ENCODE data around the gene RASAL2.
A peak's percentile ranks its signal among the peaks of the same experiment; 100 is the strongest.
"Not testable (repeated sequence)": the region's sequence is repeated elsewhere in the genome, so short reads cannot be mapped to it uniquely, and the experiment has no call there.

Gene RASAL2

DNA sequence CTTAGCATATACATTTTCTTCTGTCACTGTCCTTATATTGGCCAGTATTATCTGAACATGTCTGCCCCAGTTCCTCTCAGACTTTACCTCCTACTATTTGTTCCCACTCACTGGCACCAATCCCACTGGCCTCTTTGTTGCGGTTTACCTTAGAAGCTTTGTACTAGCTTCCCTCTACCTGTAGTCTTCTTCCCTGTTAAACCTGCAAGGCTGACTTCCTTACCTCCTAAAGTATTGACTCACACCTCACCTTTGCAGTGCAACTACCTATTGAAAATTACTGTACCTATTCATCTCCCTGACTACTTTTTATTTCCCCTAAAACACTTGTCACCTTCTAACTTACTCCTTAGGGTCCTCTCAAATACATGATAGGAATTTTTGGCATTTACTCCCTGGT lies 291.8 kb downstream of the RASAL2 start:
- in situ Hi-C loops (cut with HindIII; ENCODE audit: low pct_ligation_motif_present, low pct_unique_long_range_greater_than_20kb, low sequenced_read_pairs) = no loop called here
- DNase-seq = no peak

DNA sequence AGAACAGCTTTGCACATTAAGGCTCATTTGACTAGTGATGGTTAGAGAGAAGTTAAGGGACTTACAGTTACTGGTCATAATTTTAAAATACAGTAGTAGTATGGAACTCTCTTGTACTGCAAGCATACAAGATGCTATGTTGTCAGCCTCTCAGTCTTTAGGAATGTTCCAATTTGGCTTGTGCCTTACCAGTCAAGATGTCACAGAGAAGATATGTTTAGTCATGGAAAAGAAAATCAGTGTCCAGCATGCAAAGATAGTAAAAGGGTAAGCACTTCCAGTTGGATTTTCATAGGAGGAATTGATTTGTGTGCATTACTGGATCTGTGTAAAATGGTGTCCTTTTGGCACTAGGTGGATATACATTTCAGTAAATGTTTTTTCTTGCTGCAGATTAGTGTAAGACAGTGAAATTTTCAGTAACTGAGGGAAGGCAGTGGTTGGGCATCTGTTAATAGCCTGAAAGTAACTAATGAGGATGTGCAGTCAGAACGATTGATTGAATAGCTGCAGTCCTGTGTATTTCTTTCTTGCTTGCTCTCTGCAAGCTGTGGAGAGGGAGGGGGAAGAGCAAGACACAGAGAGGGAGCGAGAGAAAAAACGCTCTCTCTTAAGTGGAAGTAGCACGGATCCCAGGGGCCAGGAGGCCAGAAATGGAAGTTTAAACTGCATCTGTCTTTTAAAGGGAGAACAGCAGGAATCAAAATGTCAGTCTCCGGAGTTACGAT lies 294.7 kb downstream of the RASAL2 start:
- in situ Hi-C loops (cut with HindIII; ENCODE audit: low pct_ligation_motif_present, low pct_unique_long_range_greater_than_20kb, low sequenced_read_pairs) = no loop called here
- no peak for DNase-seq

- DNase-seq = no peak
- in situ Hi-C loops (cut with HindIII; ENCODE audit: low pct_ligation_motif_present, low pct_unique_long_range_greater_than_20kb, low sequenced_read_pairs) = no loop called here
Observed at GRCh38 chr1:178389441-178389840, 295.5 kb downstream of the RASAL2 start.

DNA sequence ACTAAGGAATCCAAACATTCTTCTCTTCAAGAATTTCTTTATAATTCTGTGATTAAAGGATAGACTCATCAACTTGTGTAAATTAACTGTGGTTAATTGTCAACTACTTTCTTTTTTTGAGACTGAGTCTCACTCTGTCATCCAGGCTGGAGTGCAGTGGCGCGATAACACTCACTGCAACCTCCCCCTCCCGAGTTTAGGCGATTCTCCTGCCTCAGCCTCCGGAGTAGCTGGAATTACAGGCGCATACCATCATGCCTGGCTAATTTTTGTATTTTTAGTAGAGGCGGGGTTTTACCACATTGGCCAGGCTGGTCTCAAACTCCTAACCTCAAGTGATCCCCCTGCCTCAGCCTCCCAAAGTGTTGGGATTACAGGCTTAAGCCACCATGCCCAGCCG lies 296.4 kb downstream of the RASAL2 start:
- peak; percentile 18 for DNase-seq
- in situ Hi-C loops (cut with HindIII; ENCODE audit: low pct_ligation_motif_present, low pct_unique_long_range_greater_than_20kb, low sequenced_read_pairs) = not testable (repeated sequence)

- in situ Hi-C loops (cut with HindIII; ENCODE audit: low pct_ligation_motif_present, low pct_unique_long_range_greater_than_20kb, low sequenced_read_pairs) = no loop called here
Observed at GRCh38 chr1:178393370-178393769, 299.5 kb downstream of the RASAL2 start.

DNA sequence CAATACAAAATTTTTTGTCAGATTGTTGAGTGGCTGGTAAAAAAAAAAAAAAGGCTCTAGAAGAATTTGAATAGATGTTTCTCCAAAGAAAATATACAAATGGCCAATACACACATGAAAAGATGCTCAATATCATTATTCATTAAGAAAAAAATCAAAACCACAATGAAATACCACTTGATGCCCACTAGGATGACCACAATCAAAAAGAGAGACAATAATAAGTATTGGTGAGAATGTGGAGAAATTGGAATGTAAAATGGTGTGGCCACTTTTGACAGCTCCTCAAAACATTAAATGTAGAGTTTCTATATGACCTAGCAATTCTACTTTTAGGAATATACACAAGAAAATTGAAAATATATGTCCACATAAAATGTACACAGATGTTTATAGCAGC lies 302.9 kb downstream of the RASAL2 start:
- in situ Hi-C loops (cut with HindIII; ENCODE audit: low pct_ligation_motif_present, low pct_unique_long_range_greater_than_20kb, low sequenced_read_pairs) = no loop called here
- no peak for DNase-seq

More at GRCh38 chr1:178393370-178393769, 299.5 kb downstream of the RASAL2 start:
- no peak for DNase-seq

GRCh38 chr1:178397678-178398077 lies 303.8 kb downstream of the RASAL2 start:
- in situ Hi-C loops (cut with HindIII; ENCODE audit: low pct_ligation_motif_present, low pct_unique_long_range_greater_than_20kb, low sequenced_read_pairs) = no loop called here
- DNase-seq = no peak

DNA sequence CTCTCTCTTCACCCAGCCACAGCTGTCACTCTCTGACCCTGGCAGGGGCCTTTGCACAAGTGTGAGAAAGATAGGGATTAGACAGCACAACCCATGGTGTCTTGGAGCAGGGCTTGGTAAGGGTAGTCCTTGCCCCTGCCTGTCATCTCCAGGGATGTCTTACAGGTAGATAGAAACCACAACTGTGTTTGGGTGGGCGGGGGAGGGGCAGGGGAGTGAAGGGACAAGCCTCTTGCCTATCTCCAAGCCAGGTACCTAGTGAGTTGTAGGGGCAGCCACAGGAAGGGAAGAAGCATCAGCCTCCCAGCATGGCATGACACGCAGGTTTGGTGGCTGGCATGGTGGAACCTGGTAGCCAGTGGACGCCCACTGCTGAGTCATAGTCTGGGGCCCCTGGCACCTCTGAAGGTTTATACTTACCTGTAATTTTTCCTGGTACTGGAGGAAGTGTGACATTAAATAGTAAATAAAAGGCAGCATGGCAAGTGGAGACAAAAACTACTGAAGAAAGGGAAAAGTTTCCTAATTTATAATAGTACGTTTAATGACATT lies 305.3 kb downstream of the RASAL2 start:
- DNase-seq = no peak
- in situ Hi-C loops (cut with HindIII; ENCODE audit: low pct_ligation_motif_present, low pct_unique_long_range_greater_than_20kb, low sequenced_read_pairs) = no loop called here

DNA sequence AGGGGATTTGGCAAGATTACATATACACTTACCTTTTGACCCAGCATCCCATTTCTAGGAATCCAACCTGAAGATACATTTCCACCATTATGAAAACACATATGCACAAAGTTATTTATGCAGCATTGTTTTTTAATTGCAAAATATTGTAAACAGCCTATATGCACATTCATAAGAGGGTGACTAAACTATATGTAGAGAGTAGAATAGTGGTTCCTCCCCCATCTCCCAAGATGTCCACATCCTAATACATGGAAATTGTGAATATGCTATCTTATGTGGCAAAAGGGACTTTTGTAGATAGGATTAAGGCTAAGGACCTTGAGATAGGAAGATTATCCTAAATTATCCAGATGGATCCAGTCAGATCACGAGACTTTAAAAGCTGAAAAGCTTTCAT lies 311.2 kb downstream of the RASAL2 start:
- DNase-seq = no peak
- in situ Hi-C loops (cut with HindIII; ENCODE audit: low pct_ligation_motif_present, low pct_unique_long_range_greater_than_20kb, low sequenced_read_pairs) = no loop called here

GRCh38 chr1:178407215-178407614 lies 313.3 kb downstream of the RASAL2 start:
- DNase-seq = no peak
- in situ Hi-C loops (cut with HindIII; ENCODE audit: low pct_ligation_motif_present, low pct_unique_long_range_greater_than_20kb, low sequenced_read_pairs) = no loop called here

GRCh38 chr1:178407655-178408054 lies 313.8 kb downstream of the RASAL2 start:
- in situ Hi-C loops (cut with HindIII; ENCODE audit: low pct_ligation_motif_present, low pct_unique_long_range_greater_than_20kb, low sequenced_read_pairs) = no loop called here
- DNase-seq = no peak

- DNase-seq = no peak
- in situ Hi-C loops (cut with HindIII; ENCODE audit: low pct_ligation_motif_present, low pct_unique_long_range_greater_than_20kb, low sequenced_read_pairs) = no loop called here
Observed at GRCh38 chr1:178408871-178409270, 315.0 kb downstream of the RASAL2 start.

GRCh38 chr1:178409541-178409940 lies 315.6 kb downstream of the RASAL2 start:
- in situ Hi-C loops (cut with HindIII; ENCODE audit: low pct_ligation_motif_present, low pct_unique_long_range_greater_than_20kb, low sequenced_read_pairs) = no loop called here
- no peak for DNase-seq

- no peak for DNase-seq
- in situ Hi-C loops (cut with HindIII; ENCODE audit: low pct_ligation_motif_present, low pct_unique_long_range_greater_than_20kb, low sequenced_read_pairs) = no loop called here
Observed at GRCh38 chr1:178411756-178412399, 318.0 kb downstream of the RASAL2 start.

GRCh38 chr1:178412400-178412770 lies 318.5 kb downstream of the RASAL2 start:
- in situ Hi-C loops (cut with HindIII; ENCODE audit: low pct_ligation_motif_present, low pct_unique_long_range_greater_than_20kb, low sequenced_read_pairs) = no loop called here
- DNase-seq = no peak

- DNase-seq = peak; percentile 8
- in situ Hi-C loops (cut with HindIII; ENCODE audit: low pct_ligation_motif_present, low pct_unique_long_range_greater_than_20kb, low sequenced_read_pairs) = no loop called here
Observed at GRCh38 chr1:178417858-178418257, 324.0 kb downstream of the RASAL2 start.

DNA sequence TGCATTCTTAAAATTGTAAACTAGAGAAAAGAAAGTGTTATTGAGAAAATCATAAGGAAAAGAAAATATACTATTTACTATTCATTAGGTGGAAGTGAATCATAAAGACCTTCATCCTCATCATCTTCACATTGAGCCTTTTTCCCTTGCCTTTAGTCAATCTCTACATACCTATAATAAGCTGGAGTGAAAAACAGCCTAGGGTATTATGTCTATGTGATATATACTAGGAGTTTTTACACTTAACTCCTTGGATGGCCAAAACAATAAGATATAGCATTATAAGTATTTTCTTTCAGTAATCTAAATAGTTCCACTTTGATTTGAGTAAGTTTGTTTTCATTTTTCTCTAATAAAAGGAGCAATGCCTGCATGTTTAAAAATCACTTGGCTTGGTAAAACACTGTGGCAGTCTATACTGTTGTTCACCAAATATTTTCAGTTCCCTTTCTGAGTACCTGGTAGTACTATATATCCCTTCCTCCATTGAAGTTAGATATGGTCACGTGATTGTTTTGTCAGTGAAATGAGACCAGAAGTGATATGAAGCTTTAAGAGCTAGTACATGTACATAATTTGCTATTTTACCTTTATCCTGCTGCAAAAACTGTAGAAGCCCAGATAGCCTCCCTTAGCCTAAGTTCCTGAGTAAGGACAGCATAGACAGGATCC lies 324.5 kb downstream of the RASAL2 start:
- no peak for DNase-seq
- in situ Hi-C loops (cut with HindIII; ENCODE audit: low pct_ligation_motif_present, low pct_unique_long_range_greater_than_20kb, low sequenced_read_pairs) = no loop called here

- in situ Hi-C loops (cut with HindIII; ENCODE audit: low pct_ligation_motif_present, low pct_unique_long_range_greater_than_20kb, low sequenced_read_pairs) = no loop called here
- DNase-seq = no peak
Observed at GRCh38 chr1:178434360-178434759, 340.5 kb downstream of the RASAL2 start.

- in situ Hi-C loops (cut with HindIII; ENCODE audit: low pct_ligation_motif_present, low pct_unique_long_range_greater_than_20kb, low sequenced_read_pairs) = no loop called here
- DNase-seq = no peak
Observed at GRCh38 chr1:178434899-178435435, 341.1 kb downstream of the RASAL2 start.

Data from ACHN (cell line).